Naive thymus-derived CD8-positive, alpha-beta T cell (primary cell): ENCODE data around the gene RAD51B. TPM values are rescaled to one million over a fixed set of nuclear protein-coding genes. Genes with fewer than 3 reads are reported as not detected.

Experiments used
- ATAC-seq, 2 donors: fragments of 150-1000 bp; cut with Tn5 transposase in 1 of 2; sonication (Bioruptor Pico), chemical (Tn5 transposase) in 1 of 2; 1 replicate in 1 of 2; 2 replicates in 1 of 2; pipeline ENCODE4 v1.10.0; 2021; ENCODE audit warnings: mild to moderate bottlenecking in 2 of 2, moderate library complexity in 2 of 2
- POLR2A ChIA-PET: fragments of 350-600 bp; sonication (Branson Sonifier 250); formaldehyde crosslinking; loops from one replicate; lab custom pipeline; 2021; ENCODE audit warnings: antibody characterized with exemption; lab: Charles Lee
- DNase-seq, 10 donors: peaks; one replicate each; pipeline versions ENCODE4 v3.0.0 to v3.0.0-alpha.2; 2020 to 2022
- H3K27ac Mint-ChIP-seq, 10 donors: one replicate each; pipeline ENCODE4 v1.8.0; 2020 to 2022; ENCODE audit warnings: mild to moderate bottlenecking in 10 of 10, mixed read lengths in 10 of 10, moderate library complexity in 4 of 10, inconsistent platforms in 1 of 10
- H3K27me3 Mint-ChIP-seq, 5 donors: one replicate each; pipeline ENCODE4 v1.8.0; 2021 to 2022; ENCODE audit warnings: mixed read lengths in 5 of 5
- H3K36me3 Mint-ChIP-seq, 3 donors: one replicate each; pipeline ENCODE4 v1.8.0; 2020 to 2022; ENCODE audit warnings: mixed read lengths in 3 of 3, mild to moderate bottlenecking in 2 of 3, inconsistent platforms in 1 of 3
- H3K4me1 Mint-ChIP-seq, 4 donors: one replicate each; pipeline ENCODE4 v1.8.0; 2021 to 2022; ENCODE audit warnings: mixed read lengths in 4 of 4
- H3K4me3 Mint-ChIP-seq, 10 donors: one replicate each; pipeline ENCODE4 v1.8.0; 2020 to 2022; ENCODE audit warnings: mild to moderate bottlenecking in 10 of 10, mixed read lengths in 10 of 10, moderate library complexity in 6 of 10, inconsistent platforms in 1 of 10
- H3K9me3 Mint-ChIP-seq, 9 donors: one replicate each; pipeline ENCODE4 v1.8.0; 2020 to 2022; ENCODE audit warnings: mixed read lengths in 9 of 9, mild to moderate bottlenecking in 3 of 9, inconsistent platforms in 1 of 9, moderate library complexity in 1 of 9
- polyA plus RNA-seq, 3 donors: library from polyadenylated mRNA; unstranded; fragments of 300-500 nt; fragmentation: Illumina TruSeq; gene quantifications; one replicate each; pipeline ENCODE4 v1.2.3, GENCODE V29; 2021
- total RNA-seq, 8 experiments: library from RNA in 2 of 8; stranded (reverse) in 2 of 8; gene quantifications; one replicate each; pipeline ENCODE4 v1.2.3 and lab custom pipeline; 2021 to 2026

Gene RAD51B
- total and polyA plus RNA-seq, 5 experiments from 2014 or later, result 15.1 to 30.0 (median 26.4) TPM

GRCh38 chr14:68636597-68636996 is 817.0 kb downstream of the RAD51B start:
- DNase-seq, result no peak
- Mint-ChIP-seq H3K4me3 (no peak overlapping the region), H3K9me3 (peaks cover 3 to 15% (median 11%) of the 10 kb centered on the region in 9 donors), H3K36me3 (peaks cover 0 to 12% (median 9%) of the 10 kb centered on the region in 3 donors), H3K27me3 (no peaks in the 10 kb centered on the region), H3K27ac (peak overlapping the region in 1 of 10 donors; percentile 39), H3K4me1 (peaks cover 0 to 8% (median 0%) of the 10 kb centered on the region in 4 donors)
- ATAC-seq, result no peak
- POLR2A ChIA-PET, result interaction anchor here (2.0 kb wide), 1 partner anchor 8 kb away, joined by 10 read pairs; no protein-coding TSS in a partner anchor

GRCh38 chr14:68637106-68638021 is 817.8 kb downstream of the RAD51B start:
- Mint-ChIP-seq H3K4me3 (no peak overlapping the region), H3K9me3 (peaks cover 5 to 23% (median 11%) of the 10 kb centered on the region in 9 donors), H3K36me3 (peaks cover 0 to 13% (median 12%) of the 10 kb centered on the region in 3 donors), H3K27me3 (no peaks in the 10 kb centered on the region), H3K4me1 (peaks cover 0 to 8% (median 0%) of the 10 kb centered on the region in 4 donors), H3K27ac (peak overlapping the region in 1 of 10 donors; percentile 59)
- DNase-seq (peak in 1 of 10 donors; percentile 24), ATAC-seq (peak; percentile 42 to 52)
- POLR2A ChIA-PET, result interaction anchor here (1.5 to 2.0 kb wide), 2 partner anchors 9 to 21 kb away, joined by 5 to 10 read pairs; no protein-coding TSS in a partner anchor

GRCh38 chr14:68638141-68638999 is 818.8 kb downstream of the RAD51B start:
- Mint-ChIP-seq H3K4me1 (peaks cover 0 to 4% (median 0%) of the 10 kb centered on the region in 4 donors), H3K36me3 (peaks cover 0 to 17% (median 12%) of the 10 kb centered on the region in 3 donors), H3K9me3 (peaks cover 5 to 32% (median 11%) of the 10 kb centered on the region in 9 donors), H3K4me3 (no peak overlapping the region), H3K27me3 (no peaks in the 10 kb centered on the region), H3K27ac (no peak overlapping the region)
- POLR2A ChIA-PET, result interaction anchor here (0.6 to 2.0 kb wide), 4 partner anchors 10 to 152 kb away, joined by 3 to 10 read pairs (median 4); no protein-coding TSS in a partner anchor
- DNase-seq (no peak), ATAC-seq (no peak)

GRCh38 chr14:68639000-68639757 is 819.6 kb downstream of the RAD51B start:
- ATAC-seq (no peak), DNase-seq (no peak)
- H3K4me1 Mint-ChIP-seq, result no peaks in the 10 kb centered on the region
- H3K4me3 Mint-ChIP-seq, result no peak overlapping the region
- peaks cover 0 to 17% (median 12%) of the 10 kb centered on the region in 3 donors for H3K36me3 Mint-ChIP-seq
- H3K27ac Mint-ChIP-seq, result no peak overlapping the region
- H3K9me3 Mint-ChIP-seq, result peaks cover 5 to 32% (median 11%) of the 10 kb centered on the region in 9 donors
- POLR2A ChIA-PET, result interaction anchor here (0.6 to 2.0 kb wide), 5 partner anchors 10 to 153 kb away, joined by 3 to 10 read pairs (median 4); no protein-coding TSS in a partner anchor
- H3K27me3 Mint-ChIP-seq, result no peaks in the 10 kb centered on the region

GRCh38 chr14:68639758-68640574 is 820.4 kb downstream of the RAD51B start:
- POLR2A ChIA-PET, result interaction anchor here (0.6 to 1.3 kb wide), 3 partner anchors 14 to 65 kb away, joined by 3 read pairs; no protein-coding TSS in a partner anchor
- Mint-ChIP-seq H3K27me3 (no peaks in the 10 kb centered on the region), H3K27ac (peak overlapping the region in 1 of 10 donors; percentile 26), H3K4me3 (no peak overlapping the region), H3K4me1 (no peaks in the 10 kb centered on the region), H3K36me3 (peaks cover 0 to 17% (median 12%) of the 10 kb centered on the region in 3 donors), H3K9me3 (peaks cover 5 to 32% (median 11%) of the 10 kb centered on the region in 9 donors)
- ATAC-seq, result no peak
- DNase-seq, result no peak

- H3K27ac Mint-ChIP-seq, result peak overlapping the region in 1 of 10 donors; percentile 12
- no peaks in the 10 kb centered on the region for H3K27me3 Mint-ChIP-seq
- peaks cover 0 to 17% (median 12%) of the 10 kb centered on the region in 3 donors for H3K36me3 Mint-ChIP-seq
- H3K4me3 Mint-ChIP-seq, result no peak overlapping the region
- no peak for ATAC-seq
- peaks cover 5 to 32% (median 11%) of the 10 kb centered on the region in 9 donors for H3K9me3 Mint-ChIP-seq
- H3K4me1 Mint-ChIP-seq, result no peaks in the 10 kb centered on the region
- POLR2A ChIA-PET, result interaction anchor here (0.6 kb wide), 1 partner anchor 201 kb away, joined by 3 read pairs; no protein-coding TSS in a partner anchor
- DNase-seq, result no peak
Observed at GRCh38 chr14:68643673-68644072, 824.1 kb downstream of the RAD51B start.

GRCh38 chr14:68644101-68644500 is 824.5 kb downstream of the RAD51B start:
- no peak overlapping the region for H3K4me3 Mint-ChIP-seq
- H3K27me3 Mint-ChIP-seq, result no peaks in the 10 kb centered on the region
- peaks cover 5 to 32% (median 11%) of the 10 kb centered on the region in 9 donors for H3K9me3 Mint-ChIP-seq
- DNase-seq, result no peak
- no peak overlapping the region for H3K27ac Mint-ChIP-seq
- no peaks in the 10 kb centered on the region for H3K4me1 Mint-ChIP-seq
- peaks cover 0 to 17% (median 12%) of the 10 kb centered on the region in 3 donors for H3K36me3 Mint-ChIP-seq
- no peak for ATAC-seq
- POLR2A ChIA-PET, result no interaction called here

- Mint-ChIP-seq H3K27ac (no peak overlapping the region), H3K4me3 (no peak overlapping the region), H3K9me3 (peaks cover 5 to 28% (median 10%) of the 10 kb centered on the region in 9 donors), H3K27me3 (no peaks in the 10 kb centered on the region), H3K36me3 (peaks cover 0 to 15% (median 11%) of the 10 kb centered on the region in 3 donors), H3K4me1 (peaks cover 0 to 6% (median 3%) of the 10 kb centered on the region in 4 donors)
- ATAC-seq, result no peak
- POLR2A ChIA-PET, result no interaction called here
- DNase-seq, result no peak
Observed at GRCh38 chr14:68645371-68645770, 825.8 kb downstream of the RAD51B start.

- Mint-ChIP-seq H3K4me3 (no peak overlapping the region), H3K36me3 (no peaks in the 10 kb centered on the region), H3K27me3 (no peaks in the 10 kb centered on the region), H3K4me1 (peaks cover 17 to 23% (median 20%) of the 10 kb centered on the region in 4 donors), H3K27ac (peak overlapping the region in 1 of 10 donors; percentile 43), H3K9me3 (no peaks in the 10 kb centered on the region)
- no peak for ATAC-seq
- POLR2A ChIA-PET, result no interaction called here
- DNase-seq, result no peak
Observed at GRCh38 chr14:68649476-68650189, 830.1 kb downstream of the RAD51B start.

GRCh38 chr14:68650404-68650994 is 830.9 kb downstream of the RAD51B start:
- POLR2A ChIA-PET, result no interaction called here
- Mint-ChIP-seq H3K4me3 (no peak overlapping the region), H3K27me3 (no peaks in the 10 kb centered on the region), H3K27ac (peak overlapping the region in 4 of 10 donors; percentile 27 to 67 (median 39)), H3K36me3 (no peaks in the 10 kb centered on the region), H3K9me3 (no peaks in the 10 kb centered on the region), H3K4me1 (peaks cover 26 to 32% (median 28%) of the 10 kb centered on the region in 4 donors)
- no peak for ATAC-seq
- DNase-seq, result no peak
